Hematopoietic multipotent progenitor cell (in vitro differentiated cells): ENCODE measurements around the gene GPR4. TPM values are rescaled to one million over a fixed set of nuclear protein-coding genes. Genes with fewer than 3 reads are reported as not detected.

Experiments
- DNase-seq, 3 donors: peaks; one replicate each; pipeline ENCODE4 v3.0.0-alpha.2; 2011 to 2015; ENCODE audit warnings: low read depth in 2 of 3, low spot score in 2 of 3
- total RNA-seq: library from RNA; depleted of rRNA; stranded (reverse); fragments of >200 nt; gene quantifications from one replicate; pipeline ENCODE4 v1.2.3, GENCODE V29; 2012

GPR4 gene
- not detected for total RNA-seq

- no peak for DNase-seq
Measured at GRCh38 chr19:45601524-45602374, at the start of gene GPR4. TSS of gene GPR4 (minus strand) at chr19:45602212. CDS start at chr19:45591866, 10,346 bp downstream.

GRCh38 chr19:45650722-45651121 is 48.7 kb upstream of the GPR4 start:
- no peak for DNase-seq

- no peak for DNase-seq
Measured at GRCh38 chr19:45646345-45646698, 44.3 kb upstream of the GPR4 start.

DNA sequence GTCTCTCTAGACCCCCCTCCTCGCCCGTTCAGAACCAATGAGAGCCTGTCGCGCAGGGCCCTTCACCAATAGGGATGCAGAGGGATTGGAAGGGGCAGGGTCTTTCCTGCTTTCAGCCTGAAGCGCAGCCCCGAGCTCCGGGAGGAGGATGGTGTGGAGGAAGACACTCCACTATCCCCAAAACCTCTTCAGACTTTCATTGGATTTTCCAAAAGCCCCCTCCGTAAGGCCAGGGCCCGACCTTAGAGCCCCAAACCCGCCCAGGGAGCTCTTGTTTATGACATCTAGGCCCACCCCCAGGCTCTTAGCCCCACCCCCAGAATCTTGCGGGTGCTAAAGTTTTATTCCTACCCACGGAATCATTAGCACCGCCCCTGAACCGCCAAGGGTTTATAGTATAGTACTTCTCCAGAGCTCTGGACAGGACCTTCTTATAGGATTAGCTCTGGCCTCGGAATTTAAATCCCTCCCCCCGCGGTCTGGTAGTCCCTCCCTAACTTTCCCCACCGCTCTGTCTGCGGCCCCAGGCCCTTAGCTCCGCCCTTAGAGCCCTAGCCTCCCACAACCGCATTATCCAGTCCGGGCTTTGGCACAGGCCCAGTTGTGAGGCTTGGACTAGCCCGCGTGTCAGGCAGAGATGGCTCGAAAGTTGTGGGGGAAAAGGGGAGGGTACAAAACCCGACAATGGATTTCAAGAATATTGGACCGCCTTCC is 43.8 kb upstream of the GPR4 start:
- DNase-seq = peak; percentile 69 to 92 (median 88)

GRCh38 chr19:45645068-45645630 is 43.1 kb upstream of the GPR4 start:
- no peak for DNase-seq

DNA sequence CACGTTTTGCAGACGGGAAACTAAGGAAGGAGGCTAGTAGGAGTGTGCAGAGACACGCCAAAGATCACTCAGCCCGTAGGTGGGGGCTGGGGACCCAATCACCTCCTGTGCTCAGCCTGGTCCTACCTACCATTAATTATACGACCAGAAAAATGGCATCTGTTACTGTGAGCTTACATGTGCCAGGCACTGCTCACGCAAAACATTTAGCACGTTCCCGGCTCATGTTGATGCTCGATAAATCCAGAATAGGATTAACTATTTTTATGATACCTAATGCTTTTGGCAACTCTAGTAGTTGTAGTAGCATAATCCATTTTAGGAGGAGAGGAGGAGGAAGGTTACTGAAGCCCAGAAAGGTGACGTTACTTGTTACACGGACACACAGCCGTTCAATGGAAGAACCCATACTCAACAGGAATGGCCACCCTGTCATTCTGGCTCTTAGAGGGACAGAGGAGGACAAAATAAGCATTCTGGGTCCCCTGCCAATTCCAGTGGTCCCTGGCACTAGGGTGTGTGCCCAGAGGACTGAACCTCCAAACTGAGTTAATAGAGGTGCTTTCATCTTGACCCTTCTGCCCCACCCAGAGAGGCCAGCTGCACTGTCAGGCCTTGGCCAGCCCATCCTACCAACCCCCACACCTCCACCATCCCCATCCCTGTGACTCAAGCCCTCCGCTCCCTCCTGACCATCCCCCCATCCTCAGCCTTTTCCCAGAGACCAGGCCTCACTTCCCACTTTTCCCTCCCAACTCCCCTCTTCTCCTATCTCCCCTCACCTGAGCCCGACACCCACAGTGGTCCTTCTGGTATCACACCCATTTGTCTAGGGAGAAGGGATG is 42.1 kb upstream of the GPR4 start:
- no peak for DNase-seq

GRCh38 chr19:45643024-45643926 is 41.3 kb upstream of the GPR4 start:
- peak; percentile 81 to 88 (median 81) for DNase-seq

- peak in 2 of 3 donors; percentile 86 to 90 for DNase-seq
Measured at GRCh38 chr19:45641274-45642105, 39.5 kb upstream of the GPR4 start.

- peak in 2 of 3 donors; percentile 17 to 46 for DNase-seq
Measured at GRCh38 chr19:45640849-45641273, 38.8 kb upstream of the GPR4 start.

- peak in 2 of 3 donors; percentile 41 to 43 for DNase-seq
Measured at GRCh38 chr19:45638930-45639729, 37.1 kb upstream of the GPR4 start, which contains the start of gene EML2. TSS of gene EML2 (minus strand) at chr19:45639397. CDS start at chr19:45639376, 21 bp downstream.

DNA sequence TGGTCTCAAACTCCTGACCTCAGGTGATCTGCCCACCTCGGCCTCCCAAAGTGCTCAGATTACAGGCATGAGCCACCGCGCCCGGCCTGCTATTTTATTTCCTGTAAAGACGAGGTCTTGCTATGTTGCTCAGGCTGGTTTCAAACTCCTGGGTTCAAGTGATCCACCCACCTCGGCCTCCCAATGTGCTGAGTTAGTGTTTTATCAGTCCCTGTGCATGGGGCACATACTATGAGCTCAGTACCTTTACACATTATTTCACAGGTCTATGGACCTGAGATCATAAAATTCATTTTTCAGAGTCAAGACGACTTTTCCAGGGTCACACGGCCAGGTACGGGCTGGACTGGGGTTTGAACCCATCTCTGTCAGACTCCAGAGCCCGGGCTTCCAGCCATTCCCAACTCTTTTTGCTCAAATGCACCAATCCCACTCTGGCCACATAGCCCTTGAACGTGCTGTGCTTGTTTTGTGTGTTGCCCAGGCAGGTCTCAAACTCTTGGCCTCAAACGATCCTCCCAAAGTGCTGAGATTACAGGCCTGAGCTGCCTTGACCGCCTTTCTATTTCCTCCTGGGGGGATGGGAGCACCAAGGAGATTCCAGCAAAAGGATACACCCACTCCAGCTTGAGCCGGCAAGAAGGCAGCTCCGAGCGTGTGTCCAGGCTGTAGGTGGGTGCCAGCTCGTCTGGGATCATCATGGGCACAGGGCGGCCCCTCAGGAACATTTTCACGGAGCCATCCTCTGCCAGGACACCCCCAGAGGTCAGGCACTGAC is 36.1 kb upstream of the GPR4 start:
- no peak for DNase-seq

GRCh38 chr19:45636902-45637301 is 34.9 kb upstream of the GPR4 start:
- DNase-seq = no peak

DNA sequence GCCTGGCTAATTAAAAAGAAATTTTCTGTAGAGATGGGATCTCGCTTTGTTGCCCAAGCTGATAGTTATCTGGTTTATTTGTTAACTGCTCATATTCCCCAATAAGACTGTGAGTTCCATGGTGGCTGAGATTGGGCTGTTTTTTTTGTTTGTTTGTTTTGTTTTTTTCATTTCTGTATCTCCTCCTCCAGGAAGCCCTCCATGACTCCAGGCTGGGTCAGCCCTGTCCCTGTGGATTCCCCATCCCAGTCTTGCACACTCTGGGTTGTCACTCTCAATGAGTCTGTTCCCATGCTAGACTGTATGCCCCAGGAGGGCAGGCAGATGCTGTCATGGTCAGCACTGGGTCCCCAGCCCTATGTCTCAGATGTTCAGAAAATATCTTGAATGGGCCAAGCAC is 34.3 kb upstream of the GPR4 start:
- no peak for DNase-seq

DNA sequence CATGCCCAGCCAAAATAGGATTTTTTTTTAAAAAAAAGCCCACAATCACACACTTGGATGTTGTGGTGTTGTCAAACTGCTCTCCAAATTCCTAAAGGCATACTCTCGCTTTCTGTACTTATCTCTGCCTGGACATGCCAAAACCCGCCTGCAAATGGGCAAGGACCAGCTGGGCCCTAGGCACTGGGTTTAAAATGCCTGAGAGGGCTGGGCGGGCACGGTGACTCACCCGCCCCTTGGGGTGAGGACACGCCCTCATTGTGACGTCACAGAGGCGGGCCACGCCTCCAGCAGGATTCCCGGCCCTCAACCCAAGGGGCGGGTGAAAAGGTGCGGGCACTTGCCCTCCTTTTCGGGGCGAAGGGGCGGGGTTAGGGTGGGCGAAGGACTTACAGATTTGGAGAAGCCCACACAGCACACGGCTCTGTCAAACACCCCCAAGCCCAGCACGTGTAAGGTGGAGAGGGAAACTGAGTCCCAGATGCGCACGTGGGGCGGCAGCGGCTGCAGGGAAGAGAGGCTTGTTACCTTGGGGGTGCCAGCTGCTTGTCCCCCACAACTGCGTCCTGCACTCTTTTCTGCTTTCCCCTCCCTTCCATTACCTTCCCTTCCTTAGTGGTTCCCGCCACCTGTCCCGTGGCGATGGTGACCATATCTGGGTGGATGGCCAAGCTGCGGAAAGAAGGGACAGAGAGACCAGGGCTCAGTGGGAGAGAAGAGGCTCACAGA is 30.6 kb upstream of the GPR4 start:
- DNase-seq = peak in 1 of 3 donors; percentile 18

- DNase-seq = no peak
Measured at GRCh38 chr19:45630463-45630862, 28.5 kb upstream of the GPR4 start.

DNA sequence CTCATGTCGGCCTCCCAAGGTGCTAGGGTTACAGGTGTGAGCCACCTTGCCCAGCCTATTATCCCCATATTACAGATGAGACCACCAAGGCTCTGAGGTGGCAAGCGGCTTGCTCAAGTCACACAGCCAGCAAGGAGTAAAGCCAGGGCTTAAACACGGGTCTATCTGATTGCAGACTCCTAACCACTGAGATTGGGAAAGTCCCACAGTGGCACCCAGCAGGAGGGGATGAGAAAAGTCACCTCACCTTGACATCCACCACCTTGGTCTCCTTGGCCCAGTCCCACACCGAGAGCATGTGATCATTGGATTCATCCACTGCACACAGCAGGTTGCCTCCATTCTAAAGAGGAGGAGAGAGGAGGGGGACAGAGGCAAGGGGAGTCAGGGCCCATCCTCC is 27.7 kb upstream of the GPR4 start:
- DNase-seq = no peak
